Esophagus squamous epithelium (tissue), 5 donors: ENCODE data around the gene TMEM126B. TPM values are rescaled to one million over a fixed set of nuclear protein-coding genes. Genes with fewer than 3 reads are reported as not detected.
"Not testable (repeated sequence)": the region's sequence is repeated elsewhere in the genome, so short reads cannot be mapped to it uniquely, and the experiment has no call there.

Experiments
- DNase-seq: peaks from one replicate; lab custom pipeline; 2025; lab: John Stamatoyannopoulos, UW
- H3K27ac ChIP-seq, 4 donors: fragments of 200-600 bp; sonication (generic); one replicate each; pipeline ENCODE4 v1.5.1; 2016 to 2019; ENCODE audit warnings: mild to moderate bottlenecking in 1 of 4
- H3K27me3 ChIP-seq, 4 donors: fragments of 200-600 bp; sonication (generic); 1 replicate in 3 of 4; 2 replicates in 1 of 4; pipeline versions ENCODE4 v1.5.1 to v1.6.0; 2017 to 2021; ENCODE audit warnings: antibody characterized with exemption in 1 of 4
- H3K36me3 ChIP-seq, 3 donors: fragments of 200-600 bp; sonication (generic); one replicate each; pipeline ENCODE4 v1.5.1; 2016 to 2019
- H3K4me1 ChIP-seq, 3 donors: fragments of 200-600 bp; sonication (generic); one replicate each; pipeline ENCODE4 v1.5.1; 2017 to 2019
- H3K4me3 ChIP-seq, 4 donors: fragments of 200-600 bp; sonication (generic); 1 replicate in 3 of 4; 2 replicates in 1 of 4; pipeline ENCODE4 v1.5.1; 2016 to 2019; ENCODE audit warnings: mild to moderate bottlenecking in 2 of 4, moderate library complexity in 1 of 4
- H3K9me3 ChIP-seq, 3 donors: fragments of 200-600 bp; sonication (generic); one replicate each; pipeline ENCODE4 v1.5.1; 2016 to 2019
- POLR2A ChIP-seq, 4 donors: fragments of 450-650 bp; IDR thresholded peaks; one replicate each; pipeline ENCODE4 v1.6.1; 2017; ENCODE audit warnings: antibody characterized with exemption in 4 of 4, mild to moderate bottlenecking in 4 of 4, moderate library complexity in 3 of 4
- WGBS, 2 donors: methylation state at CpG; one replicate each; pipeline ENCODE4 v1.1.5; 2018; 5-methylcytosine and 5-hydroxymethylcytosine counted together
- intact Hi-C: fragments of 100-400 bp; cut with DNase I; formaldehyde crosslinking; loops from one replicate; pipeline ENCODE4 v1.15.0; 2022
- total RNA-seq, 4 donors: library from RNA; depleted of rRNA; stranded (reverse); fragments of >200 nt; gene quantifications; one replicate each; pipeline ENCODE4 v1.1.0, GENCODE V29; 2016
- TF ChIP-seq, protein P1 (sequence below), 6 experiments: fragments of 450-650 bp in 4 of 6; fragments of 200-600 bp in 2 of 6; sonication (generic) in 2 of 6; IDR thresholded peaks; one replicate each; pipeline ENCODE4 v1.5.1; 2016 to 2019; ENCODE audit warnings: antibody characterized with exemption in 6 of 6, mild to moderate bottlenecking in 4 of 6, moderate library complexity in 4 of 6
- donor health status: DM: yes; HTN: yes; CAD: no.

Gene TMEM126B
- total RNA-seq, 4 donors from 2014 or later, result 13.6 to 43.0 (median 38.7) TPM

DNA sequence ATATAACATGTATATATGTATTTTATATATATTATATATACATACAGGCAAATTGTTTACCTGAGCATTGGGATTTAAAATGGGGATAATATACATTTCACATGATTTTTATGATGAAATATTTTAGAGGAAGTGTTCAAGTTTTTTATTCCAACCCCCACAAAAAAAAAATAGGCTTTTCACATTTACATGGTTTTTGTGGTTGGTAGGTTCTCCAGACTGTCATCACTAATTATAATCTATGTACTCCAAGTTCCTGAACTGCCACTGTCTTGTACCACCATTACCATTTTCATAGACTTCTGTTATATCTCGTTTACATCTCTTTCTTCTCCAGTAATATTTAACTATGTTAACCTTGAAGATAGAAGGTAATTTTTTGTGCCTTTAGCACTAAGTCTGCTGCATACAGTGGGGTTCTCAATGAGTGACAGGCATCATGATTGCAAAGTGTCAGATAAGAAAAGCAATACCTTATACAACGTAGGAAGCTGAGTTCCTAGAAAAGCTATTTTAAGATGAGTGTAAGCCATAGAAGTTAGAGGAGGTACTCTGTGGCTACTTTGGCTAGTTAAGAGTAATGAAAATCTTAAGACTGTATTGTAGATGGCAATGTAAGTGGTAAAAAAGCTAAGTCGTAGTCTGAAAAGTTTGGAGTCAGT lies 24.5 kb downstream of the TMEM126B start:
- TF ChIP-seq, protein P1, sequence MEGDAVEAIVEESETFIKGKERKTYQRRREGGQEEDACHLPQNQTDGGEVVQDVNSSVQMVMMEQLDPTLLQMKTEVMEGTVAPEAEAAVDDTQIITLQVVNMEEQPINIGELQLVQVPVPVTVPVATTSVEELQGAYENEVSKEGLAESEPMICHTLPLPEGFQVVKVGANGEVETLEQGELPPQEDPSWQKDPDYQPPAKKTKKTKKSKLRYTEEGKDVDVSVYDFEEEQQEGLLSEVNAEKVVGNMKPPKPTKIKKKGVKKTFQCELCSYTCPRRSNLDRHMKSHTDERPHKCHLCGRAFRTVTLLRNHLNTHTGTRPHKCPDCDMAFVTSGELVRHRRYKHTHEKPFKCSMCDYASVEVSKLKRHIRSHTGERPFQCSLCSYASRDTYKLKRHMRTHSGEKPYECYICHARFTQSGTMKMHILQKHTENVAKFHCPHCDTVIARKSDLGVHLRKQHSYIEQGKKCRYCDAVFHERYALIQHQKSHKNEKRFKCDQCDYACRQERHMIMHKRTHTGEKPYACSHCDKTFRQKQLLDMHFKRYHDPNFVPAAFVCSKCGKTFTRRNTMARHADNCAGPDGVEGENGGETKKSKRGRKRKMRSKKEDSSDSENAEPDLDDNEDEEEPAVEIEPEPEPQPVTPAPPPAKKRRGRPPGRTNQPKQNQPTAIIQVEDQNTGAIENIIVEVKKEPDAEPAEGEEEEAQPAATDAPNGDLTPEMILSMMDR (IDR thresholded peaks at IDR 0.05), result no peak
- no peak for TF ChIP-seq POLR2A (IDR thresholded peaks at IDR 0.05)
- Histone ChIP-seq H3K36me3 (peaks cover 0 to 52% (median 0%) of the 10 kb centered on the region in 3 donors), H3K4me3 (no peak overlapping the region), H3K27ac (no peak overlapping the region), H3K27me3 (no peaks in the 10 kb centered on the region), H3K9me3 (no peaks in the 10 kb centered on the region), H3K4me1 (peaks cover 0 to 24% (median 13%) of the 10 kb centered on the region in 3 donors)
- no peak for DNase-seq
- intact Hi-C loops, result no loop called here
- 65 to 68% methylated on average over 3 of the region's 3 CpGs for WGBS, 2 donors

- H3K27ac ChIP-seq, intact Hi-C loops, DNase-seq, H3K4me3 ChIP-seq, H3K9me3 ChIP-seq, H3K27me3 ChIP-seq: not testable (repeated sequence)
- H3K36me3 ChIP-seq, result peaks cover 0 to 62% (median 0%) of the 10 kb centered on the region in 3 donors
- H3K4me1 ChIP-seq, result peaks cover 0 to 24% (median 15%) of the 10 kb centered on the region in 3 donors
- 97 to 100% methylated on average over 4 of the region's 4 CpGs for WGBS, 2 donors
Observed at GRCh38 chr11:85654343-85654742, 25.9 kb downstream of the TMEM126B start.

DNA sequence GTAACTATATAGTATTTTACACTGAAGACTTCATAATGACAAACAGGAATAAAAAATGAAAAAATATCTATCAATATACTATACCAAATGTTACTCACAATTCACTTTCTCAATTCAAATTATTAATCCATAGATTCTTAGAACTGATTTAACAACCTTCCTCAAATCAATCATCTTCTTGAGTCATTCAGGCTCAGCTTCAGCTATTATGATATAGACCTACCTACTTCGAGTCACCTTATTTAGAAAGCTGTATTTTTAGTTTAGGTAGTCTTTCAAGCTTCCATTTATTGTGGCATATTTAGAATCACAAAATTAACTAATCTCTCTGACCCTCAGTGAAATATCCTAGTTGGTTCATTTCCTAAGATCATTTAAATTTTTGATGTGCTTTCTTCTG lies 28.4 kb downstream of the TMEM126B start:
- no peaks in the 10 kb centered on the region for H3K9me3 ChIP-seq
- DNase-seq, result no peak
- no peak overlapping the region for H3K27ac ChIP-seq
- TF ChIP-seq POLR2A (IDR thresholded peaks at IDR 0.05), result no peak
- TF ChIP-seq, protein P1 (IDR thresholded peaks at IDR 0.05), result no peak
- no peak overlapping the region for H3K4me3 ChIP-seq
- no peaks in the 10 kb centered on the region for H3K27me3 ChIP-seq
- WGBS, 2 donors, result 61 to 86% methylated on average over 1 of the region's 1 CpG
- H3K36me3 ChIP-seq, result peaks cover 0 to 78% (median 0%) of the 10 kb centered on the region in 3 donors
- H3K4me1 ChIP-seq, result peaks cover 0 to 45% (median 33%) of the 10 kb centered on the region in 3 donors
- intact Hi-C loops, result no loop called here

- H3K27ac ChIP-seq, result no peak overlapping the region
- no peak for TF ChIP-seq POLR2A (IDR thresholded peaks at IDR 0.05)
- TF ChIP-seq, protein P1 (IDR thresholded peaks at IDR 0.05), result no peak
- DNase-seq, result no peak
- intact Hi-C loops, result no loop called here
- H3K9me3 ChIP-seq, result no peaks in the 10 kb centered on the region
- no peak overlapping the region for H3K4me3 ChIP-seq
- WGBS, 2 donors, result 18 to 46% methylated on average over 1 of the region's 1 CpG
- H3K36me3 ChIP-seq, result peaks cover 0 to 73% (median 0%) of the 10 kb centered on the region in 3 donors
- peaks cover 0 to 59% (median 39%) of the 10 kb centered on the region in 3 donors for H3K4me1 ChIP-seq
- H3K27me3 ChIP-seq, result no peaks in the 10 kb centered on the region
Observed at GRCh38 chr11:85658180-85658579, 29.8 kb downstream of the TMEM126B start.

GRCh38 chr11:85661972-85662664 lies 33.7 kb downstream of the TMEM126B start:
- H3K36me3 ChIP-seq, result peaks cover 0 to 42% (median 0%) of the 10 kb centered on the region in 3 donors
- no peak overlapping the region for H3K27ac ChIP-seq
- peak overlapping the region; percentile 7 to 92 (median 86) for H3K4me3 ChIP-seq
- 3 to 8% methylated on average over 4 of the region's 4 CpGs for WGBS, 2 donors
- no peak for DNase-seq
- intact Hi-C loops, result no loop called here
- TF ChIP-seq, protein P1 (IDR thresholded peaks at IDR 0.05), result no peak
- no peak for TF ChIP-seq POLR2A (IDR thresholded peaks at IDR 0.05)
- no peaks in the 10 kb centered on the region for H3K9me3 ChIP-seq
- H3K4me1 ChIP-seq, result peaks cover 0 to 67% (median 39%) of the 10 kb centered on the region in 3 donors
- H3K27me3 ChIP-seq, result no peaks in the 10 kb centered on the region
